Right kidney (tissue), 1 donor: Measurements from ENCODE around the gene SLX1A.
"Not testable (repeated sequence)": the region's sequence is repeated elsewhere in the genome, so short reads cannot be mapped to it uniquely, and the experiment has no call there.

Source experiments
- DNase-seq: peaks from one replicate; pipeline ENCODE4 v3.0.0-alpha.2; 2016

The SLX1A gene

DNA sequence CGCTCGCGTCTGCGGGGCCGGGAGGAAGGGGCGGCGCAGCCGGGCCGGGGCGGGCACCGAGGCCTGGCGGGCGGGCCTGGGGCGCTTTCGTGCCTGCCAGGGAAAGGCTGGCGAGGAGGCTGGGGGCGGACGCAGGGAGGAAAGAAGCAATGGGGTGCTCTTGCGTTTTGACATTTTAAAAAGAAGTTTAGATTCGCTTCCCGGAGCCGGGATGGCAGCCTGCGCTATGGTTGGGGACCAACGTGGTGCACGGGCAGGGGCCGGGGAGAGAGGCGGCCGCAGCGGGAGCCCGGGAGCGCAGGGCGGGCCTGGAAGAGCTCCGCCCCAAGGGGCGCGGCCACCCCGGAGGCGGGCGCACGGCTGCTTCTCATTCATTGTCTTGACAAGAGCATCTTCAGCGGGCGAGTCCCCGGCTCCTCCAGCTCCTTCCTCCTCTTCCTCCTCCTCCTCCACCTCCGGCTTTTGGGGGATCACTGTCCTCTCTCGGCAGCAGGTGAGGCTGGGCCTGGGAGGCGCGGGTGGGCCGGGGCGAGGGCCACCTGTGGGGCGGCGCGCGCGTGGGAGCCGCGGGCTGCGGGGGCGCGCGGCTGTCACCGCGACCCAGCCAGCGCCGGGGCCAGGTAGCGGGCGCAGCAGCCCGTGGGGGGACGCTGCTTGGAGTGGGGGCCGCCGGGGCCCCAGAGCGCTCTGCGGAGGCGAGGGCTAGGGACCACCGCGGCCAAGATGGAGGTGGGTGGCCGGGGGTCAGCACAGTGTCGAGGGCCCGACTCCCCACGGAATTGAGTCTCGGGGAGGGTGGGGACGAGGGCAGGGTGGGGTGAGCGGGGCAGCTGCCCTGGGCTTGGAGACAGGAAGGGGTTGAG, 10.2 kb upstream of the SLX1A start, which contains the start of gene CORO1A:
TSS of gene CORO1A (plus strand) at position 370 of the 863 bp plus-strand sequence. CDS start 1,608 bp downstream, outside the sequence.
- DNase-seq: peak; percentile 93

DNA sequence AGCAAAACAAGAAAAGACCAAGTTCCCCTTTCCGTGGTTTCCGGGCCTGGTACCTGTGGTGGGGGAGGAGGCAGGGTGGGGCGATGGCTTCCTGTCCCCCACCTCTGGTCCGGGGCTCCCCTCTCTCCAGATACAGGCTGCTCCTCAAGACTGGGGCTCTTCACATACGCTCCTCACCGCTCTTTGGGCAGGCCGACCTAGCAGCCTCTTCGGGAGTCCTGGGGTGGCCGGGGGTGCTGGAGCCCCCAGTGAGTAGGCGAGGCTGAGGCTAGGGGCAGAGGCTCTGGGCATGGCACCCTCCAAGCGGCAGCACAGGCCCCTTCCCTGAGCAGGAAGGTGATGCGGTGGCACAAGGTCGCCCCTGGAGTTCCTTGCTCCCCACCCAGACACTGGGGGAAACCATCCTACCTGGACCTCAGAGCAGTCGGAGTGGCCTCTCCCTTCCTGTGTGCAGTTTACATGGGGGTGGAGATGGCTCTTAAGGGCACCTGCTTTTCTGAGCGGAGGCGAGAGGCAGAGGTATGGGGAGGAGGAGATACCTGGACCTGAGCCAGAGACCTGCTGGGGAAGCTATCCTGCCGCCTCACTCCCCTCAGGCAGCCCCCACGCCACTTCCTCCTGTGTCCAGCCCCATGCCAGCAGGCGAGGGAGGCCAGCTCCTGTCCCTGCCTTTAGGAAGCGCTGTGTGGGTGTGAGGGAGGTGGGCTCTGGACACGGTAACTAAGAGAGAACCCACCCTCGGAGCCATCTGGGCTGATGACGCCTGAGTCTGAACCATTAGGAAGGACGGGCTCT, 9.4 kb upstream of the SLX1A start:
- no peak for DNase-seq

DNA sequence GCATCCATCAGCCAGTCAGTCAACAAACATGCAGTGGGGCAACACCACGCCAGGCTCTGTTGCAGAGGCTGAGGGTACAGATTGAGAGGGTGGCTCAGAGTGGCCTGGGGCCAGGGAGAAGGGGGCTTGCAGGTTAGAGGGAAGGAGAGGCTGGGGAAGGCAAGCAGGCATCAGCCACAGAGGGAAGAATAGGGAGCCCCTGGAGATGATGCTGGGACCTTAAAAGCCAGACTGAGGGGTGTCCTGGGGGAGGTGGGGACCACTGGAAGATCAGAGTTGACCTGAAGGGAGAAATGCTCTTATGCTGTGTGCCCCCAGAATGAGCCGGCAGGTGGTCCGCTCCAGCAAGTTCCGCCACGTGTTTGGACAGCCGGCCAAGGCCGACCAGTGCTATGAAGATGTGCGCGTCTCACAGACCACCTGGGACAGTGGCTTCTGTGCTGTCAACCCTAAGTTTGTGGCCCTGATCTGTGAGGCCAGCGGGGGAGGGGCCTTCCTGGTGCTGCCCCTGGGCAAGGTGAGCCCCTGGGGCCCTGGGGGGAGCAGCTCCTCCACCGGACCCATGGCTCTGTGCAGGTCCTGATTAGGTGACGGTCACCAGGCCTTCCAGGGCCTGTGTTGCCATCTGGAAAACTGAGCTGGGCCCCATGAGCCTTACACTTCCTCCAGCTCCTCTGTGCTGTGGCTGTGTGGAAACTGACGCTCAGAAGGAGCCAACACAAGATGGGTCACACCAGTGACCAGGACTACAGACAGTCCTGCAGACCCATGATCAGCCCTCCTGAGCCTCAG, 8.6 kb upstream of the SLX1A start:
- DNase-seq: no peak

DNA sequence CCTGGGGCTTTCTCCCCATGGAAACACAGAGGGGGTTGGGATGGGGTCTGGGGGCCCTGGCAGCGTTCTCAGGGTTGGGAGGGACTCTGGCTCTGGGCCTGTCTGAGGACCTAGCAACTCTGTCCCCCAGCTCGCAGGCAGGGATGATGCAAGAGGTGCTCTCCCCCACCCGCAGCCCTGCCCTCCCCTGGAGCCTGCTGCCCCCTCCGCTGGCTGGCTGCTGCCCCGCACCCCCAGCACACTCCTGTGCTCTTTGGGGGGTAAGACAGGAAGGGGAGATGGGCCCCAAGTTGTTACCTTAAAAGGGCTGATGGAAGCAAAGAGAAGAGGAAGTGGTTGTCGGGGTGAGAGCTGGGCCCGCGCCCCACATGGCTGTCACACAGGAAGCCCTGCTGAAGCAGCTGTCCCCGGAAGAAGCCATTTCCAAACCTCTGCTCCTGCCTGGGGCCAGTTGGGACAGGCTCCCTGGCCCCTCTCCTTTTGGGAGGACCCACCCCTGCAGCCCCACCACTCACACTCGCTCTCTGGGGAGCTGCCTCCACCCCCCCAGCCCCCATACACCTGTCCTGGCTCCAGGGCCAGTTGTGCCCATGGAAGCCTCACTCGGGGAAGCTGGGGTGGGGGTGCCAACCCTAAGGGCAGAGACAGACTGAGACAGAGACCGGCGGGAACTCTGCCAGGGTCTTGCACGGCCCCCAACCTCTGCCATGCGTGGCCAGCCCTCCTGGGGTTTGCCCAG, 7.8 kb upstream of the SLX1A start:
- no peak for DNase-seq

DNA sequence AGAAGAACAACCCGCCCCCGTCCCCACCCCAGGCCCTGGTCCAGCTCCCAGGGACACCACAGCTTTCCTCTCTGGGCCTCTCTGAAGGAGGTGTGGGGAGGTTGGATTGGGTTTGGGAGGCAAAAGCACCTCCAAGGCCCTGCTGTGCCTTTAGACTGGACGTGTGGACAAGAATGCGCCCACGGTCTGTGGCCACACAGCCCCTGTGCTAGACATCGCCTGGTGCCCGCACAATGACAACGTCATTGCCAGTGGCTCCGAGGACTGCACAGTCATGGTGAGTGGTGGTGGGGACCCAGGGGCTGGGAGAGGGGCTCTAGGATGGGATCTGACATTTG, 7.3 kb upstream of the SLX1A start:
- DNase-seq: no peak

DNA sequence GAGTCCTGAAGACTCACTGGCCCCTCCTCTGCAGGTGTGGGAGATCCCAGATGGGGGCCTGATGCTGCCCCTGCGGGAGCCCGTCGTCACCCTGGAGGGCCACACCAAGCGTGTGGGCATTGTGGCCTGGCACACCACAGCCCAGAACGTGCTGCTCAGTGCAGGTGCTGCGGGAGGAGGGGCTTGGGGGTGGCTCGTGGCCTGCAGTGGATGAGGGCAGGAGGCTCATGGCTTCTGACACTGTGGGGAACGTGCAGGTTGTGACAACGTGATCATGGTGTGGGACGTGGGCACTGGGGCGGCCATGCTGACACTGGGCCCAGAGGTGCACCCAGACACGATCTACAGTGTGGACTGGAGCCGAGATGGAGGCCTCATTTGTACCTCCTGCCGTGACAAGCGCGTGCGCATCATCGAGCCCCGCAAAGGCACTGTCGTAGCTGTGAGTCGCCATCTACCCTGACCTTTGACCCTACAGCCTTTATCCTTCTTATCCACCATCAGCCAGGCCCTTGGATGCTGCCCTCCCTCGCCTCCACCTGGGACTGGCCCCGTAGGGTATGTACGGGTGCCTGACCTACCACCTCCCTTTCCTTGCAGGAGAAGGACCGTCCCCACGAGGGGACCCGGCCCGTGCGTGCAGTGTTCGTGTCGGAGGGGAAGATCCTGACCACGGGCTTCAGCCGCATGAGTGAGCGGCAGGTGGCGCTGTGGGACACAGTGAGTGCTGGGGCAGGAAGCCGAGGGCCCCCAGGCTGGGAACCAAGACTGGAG, 6.7 kb upstream of the SLX1A start:
- DNase-seq: peak; percentile 29

DNA sequence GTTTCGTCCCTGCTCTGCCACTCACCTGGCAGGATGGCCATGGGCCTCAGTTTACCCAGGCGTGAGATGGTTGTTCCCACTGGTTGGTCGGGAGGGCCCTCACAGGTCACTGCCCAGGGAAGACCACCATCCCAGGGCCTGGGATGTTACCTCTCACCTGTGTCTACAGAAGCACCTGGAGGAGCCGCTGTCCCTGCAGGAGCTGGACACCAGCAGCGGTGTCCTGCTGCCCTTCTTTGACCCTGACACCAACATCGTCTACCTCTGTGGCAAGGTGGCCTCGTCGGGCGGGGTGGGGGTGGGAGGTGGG, 6.2 kb upstream of the SLX1A start:
- no peak for DNase-seq

DNA sequence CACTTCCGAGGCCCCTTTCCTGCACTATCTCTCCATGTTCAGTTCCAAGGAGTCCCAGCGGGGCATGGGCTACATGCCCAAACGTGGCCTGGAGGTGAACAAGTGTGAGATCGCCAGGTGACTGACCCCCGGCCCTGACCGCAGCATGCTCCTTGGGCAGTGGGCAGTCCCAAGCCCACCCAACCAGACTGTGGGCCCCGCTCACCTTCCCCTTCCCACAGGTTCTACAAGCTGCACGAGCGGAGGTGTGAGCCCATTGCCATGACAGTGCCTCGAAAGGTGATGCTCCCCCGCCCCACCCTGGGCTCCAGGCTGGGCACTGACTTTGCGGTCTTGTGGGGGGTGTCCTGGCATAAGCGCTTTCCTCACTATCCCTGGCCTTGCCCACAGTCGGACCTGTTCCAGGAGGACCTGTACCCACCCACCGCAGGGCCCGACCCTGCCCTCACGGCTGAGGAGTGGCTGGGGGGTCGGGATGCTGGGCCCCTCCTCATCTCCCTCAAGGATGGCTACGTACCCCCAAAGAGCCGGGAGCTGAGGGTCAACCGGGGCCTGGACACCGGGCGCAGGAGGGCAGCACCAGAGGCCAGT, 5.6 kb upstream of the SLX1A start:
- no peak for DNase-seq

DNA sequence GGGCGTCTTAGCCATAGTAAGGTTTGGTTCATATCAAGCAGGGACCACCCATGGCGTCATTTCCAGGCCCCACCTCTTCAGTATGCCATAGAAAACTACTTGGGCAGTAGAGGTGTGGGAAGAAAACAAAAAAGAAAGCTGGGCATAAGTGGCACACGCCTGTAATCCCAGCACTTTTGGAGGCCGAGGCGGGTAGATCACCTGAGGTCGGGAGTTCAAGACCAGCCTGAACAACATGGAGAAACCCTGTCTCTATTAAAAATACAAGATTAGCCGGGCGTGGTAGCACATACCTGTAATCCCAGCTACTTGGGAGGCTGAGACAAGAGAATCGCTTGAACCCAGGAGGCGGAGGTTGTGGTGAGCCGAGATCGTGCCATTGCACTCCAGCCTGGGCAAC, 2.5 kb upstream of the SLX1A start:
- not testable (repeated sequence) for DNase-seq

DNA sequence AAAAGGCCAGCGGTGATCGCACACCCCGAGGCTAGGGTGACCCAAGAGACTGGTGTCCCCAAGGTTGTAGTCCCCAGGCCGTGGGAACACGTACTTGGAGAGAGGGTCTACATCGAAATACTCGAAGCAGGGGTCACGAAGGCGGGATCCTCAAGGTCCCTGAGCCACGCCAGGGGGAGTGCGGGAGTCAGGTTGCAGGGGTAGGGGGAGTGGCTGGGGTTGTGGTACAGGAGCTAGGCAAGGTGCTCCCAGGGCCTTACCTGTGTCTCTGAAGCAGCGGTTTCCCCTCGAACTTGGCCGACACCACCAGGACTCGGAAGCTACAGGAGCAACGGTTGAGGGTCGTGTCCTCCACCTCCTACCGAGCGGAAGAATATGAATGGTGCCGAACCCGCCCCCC, 577 bp upstream of the SLX1A start:
- DNase-seq: not testable (repeated sequence)

DNA sequence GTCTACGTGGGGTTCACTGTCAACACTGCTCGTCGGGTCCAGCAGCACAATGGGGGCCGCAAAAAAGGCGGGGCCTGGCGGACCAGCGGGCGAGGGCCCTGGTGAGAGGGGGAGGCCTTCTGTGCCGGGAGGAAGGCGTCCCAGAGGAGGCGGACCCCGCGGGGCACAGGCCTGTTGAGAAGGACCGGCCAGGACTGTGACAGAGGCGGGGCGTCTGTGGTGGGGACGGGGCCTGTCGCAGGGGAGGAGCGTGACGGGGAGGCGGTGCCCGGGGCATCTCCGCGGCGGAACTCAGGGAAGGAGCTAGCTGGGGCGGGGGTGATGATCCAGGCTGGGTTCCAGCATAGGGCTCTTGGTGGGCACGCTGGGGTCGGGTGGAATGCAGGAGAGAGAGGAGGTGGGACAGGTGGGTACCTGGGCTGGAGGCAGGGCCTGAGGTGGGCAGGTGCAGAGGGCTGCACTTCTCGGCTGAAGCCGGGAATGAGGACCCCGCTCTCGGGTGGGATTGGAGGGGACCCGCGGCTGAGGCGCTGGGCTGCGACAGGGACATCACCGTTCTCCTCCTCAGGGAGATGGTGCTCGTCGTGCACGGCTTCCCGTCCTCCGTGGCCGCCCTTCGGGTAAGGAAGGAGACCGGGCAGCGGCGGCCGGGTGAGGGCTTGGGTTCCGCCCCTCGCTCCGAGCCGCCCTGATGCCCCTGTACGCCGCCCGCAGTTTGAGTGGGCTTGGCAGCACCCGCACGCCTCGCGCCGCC, 674 bp downstream of the SLX1A start:
- not testable (repeated sequence) for DNase-seq

DNA sequence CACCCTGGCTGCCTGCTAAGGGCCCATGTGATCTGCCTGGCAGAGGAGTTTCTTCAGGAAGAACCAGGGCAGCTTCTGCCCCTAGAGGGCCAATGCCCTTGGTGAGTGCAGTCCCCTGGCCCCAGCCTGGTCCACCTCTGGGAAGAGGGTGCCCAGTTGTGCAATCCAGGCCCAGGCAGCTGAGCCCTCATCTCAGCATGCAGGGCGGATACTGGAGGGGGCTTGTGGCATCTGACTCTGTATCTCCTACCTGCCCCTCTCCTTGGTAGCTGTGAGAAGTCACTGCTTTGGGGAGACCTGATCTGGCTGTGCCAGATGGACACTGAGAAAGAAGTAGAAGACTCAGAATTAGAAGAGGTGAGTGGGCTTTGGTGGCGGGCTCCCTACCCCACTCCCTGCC, 3.3 kb downstream of the SLX1A start:
- DNase-seq: not testable (repeated sequence)

DNA sequence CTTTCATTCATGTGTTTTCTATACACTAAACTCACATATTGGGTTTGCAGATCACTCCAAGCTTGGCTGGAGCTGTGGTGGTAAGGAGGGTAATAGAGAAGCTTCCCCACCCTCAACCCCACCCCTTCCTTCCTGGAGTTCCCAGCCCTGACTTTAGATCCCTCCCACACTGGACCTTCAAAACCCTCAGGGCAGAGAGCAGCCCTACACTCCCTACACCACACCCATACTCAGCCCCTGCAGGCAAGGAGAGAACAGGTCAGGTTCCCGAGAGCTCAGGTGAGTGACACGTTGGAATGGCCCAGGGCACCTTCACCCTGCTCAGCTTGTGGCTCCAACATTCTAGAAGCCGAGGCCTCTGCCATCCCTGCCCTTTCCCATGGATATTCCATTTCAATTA, 5.4 kb downstream of the SLX1A start, which contains the start of gene SULT1A3:
TSS of gene SULT1A3 (plus strand) at position 207 of the 400 bp plus-strand sequence. CDS start 1,474 bp downstream, outside the sequence.
- DNase-seq: not testable (repeated sequence)

DNA sequence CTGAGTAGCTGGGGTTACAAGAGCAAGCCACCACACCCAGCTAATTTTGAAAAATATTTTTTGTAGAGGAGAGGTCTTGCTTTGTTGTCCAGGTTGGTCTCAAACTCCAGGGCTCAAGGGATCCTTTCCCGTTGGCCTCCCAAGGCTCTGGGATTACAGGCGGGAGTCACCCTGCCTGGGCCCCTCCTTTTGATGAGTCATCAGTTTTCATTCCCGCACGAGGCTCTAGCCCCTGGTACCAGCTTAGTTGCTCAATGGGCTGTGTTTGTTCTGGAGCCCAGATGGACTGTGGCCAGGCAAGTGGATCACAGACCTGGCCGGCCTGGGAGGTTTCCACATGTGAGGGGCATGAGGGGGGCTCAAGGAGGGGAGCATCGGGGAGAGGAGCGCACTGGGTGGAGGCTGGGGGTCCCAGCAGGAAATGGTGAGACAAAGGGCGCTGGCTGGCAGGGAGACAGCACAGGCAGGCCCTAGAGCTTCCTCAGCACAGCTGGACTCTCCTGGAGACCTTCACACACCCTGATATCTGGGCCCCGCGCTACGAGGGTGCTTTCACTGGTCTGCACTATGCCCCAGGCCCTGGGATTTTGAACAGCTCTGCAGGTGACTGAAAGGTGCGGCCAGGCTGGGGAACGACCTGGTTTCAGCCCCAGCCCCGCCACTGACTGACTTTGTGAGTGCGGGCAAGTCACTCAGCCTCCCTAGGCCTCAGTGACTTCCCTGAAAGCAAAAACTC, 6.1 kb downstream of the SLX1A start:
- not testable (repeated sequence) for DNase-seq

DNA sequence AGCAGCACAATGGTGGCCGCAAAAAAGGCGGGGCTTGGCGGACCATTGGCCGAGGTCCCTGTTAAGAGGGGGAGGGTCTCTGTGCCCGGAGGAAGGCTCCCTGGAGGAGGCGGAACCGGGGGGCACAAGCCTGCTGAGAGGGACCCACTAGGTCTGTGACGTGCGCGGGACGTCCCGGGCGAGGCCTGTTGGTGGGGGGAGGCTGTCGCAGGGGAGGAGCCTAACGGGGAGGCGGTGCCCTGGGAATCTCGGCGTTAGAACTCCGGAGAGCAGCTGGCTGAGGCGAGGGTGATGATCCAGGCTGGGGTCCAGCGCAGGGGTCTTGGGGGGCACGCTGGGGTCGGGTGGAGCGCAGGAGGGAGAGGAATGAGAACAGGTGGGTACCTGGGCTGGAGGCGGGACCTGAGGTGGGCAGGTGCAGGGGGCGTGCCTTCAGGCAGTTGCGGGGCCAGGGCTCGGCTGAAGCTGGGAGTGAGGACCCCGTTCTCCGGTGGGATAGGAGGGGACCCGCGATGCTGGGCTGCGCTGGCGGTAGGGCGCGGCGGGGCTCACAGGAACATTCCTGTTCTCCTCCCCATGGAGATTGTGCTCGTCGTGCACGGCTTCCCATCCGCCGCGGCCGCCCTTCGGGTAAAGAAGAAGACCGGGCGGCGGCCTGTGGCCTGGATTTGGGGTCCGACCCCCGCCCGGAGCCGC, 12.0 kb downstream of the SLX1A start:
- DNase-seq: not testable (repeated sequence)

DNA sequence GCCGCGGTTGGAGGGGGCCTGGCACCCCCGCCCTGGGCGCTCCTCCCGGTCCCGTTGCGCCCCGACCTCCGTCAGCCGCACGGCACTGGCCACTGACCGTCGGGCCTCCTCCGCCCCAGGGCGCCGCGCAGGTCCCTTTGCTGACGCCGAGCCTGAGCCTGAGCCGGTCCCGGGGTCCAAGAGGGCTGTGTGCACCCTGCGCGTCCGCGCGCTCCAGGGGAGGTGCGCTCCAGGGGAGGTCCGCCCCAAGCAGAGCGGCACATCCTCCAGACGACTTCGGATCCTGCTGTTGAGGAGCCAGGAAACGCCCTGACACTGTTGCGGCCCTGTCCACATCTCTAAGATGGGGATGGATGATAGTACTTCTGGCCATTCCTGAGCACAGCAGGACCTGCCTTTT, 12.6 kb downstream of the SLX1A start:
- not testable (repeated sequence) for DNase-seq

DNA sequence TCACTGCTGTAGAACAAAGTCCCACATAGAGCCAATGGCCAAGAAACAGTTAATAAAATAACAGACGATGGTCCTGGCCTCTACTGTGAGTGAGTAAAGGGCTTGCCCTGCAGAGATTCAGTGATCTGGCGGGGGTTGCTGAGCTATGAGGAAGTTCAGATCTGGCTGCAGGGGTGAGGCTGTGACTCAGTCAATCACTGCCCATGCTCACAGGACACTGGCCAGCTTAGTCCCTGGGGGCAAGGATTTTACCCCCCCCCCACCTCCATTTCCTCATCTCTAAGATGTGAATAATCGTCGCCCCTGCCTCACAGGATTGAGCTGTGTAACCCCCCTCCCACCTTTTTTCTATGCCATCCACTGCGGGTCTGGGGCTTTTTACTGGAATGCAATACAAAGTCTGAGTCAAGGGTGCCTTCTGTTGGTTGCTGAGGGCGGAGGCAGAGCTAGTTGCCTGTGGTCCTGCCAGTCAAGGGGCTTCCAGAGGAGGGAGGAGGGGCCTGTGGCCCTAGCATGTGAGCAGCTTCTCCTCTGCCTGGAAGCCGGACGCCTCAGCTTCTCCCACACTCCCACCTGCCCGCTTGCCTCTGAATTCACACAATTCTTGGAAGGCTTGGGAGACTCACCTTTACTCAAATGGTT, 13.5 kb downstream of the SLX1A start:
- DNase-seq: not testable (repeated sequence)

DNA sequence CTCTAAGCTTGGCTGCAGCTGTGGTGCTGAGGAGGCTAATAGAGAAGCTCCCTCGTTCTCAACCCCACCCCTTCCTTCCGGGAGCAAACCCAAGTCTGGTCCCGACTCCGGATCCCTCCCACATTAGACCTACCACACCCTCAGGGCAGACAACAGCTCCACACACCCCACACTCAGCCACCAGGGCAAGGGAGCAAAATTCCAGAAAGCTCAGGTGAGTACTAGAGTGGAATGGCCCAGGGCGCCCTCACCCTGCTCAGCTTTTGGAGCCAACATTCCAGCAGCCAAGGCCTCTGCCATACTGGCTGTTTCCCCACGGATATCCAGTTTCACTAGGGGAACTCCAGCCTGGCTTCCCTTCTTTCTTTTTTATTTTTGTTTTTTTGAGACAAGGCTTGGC, 15.4 kb downstream of the SLX1A start:
- DNase-seq: not testable (repeated sequence)
